Stimulated activated CD4-positive, alpha-beta T cell treated with anti-CD3 and anti-CD28 coated beads, TNF-alpha, amount 100 ng/mL, for 1 hour (primary cell): ENCODE data around the gene GAB1.

Experiments
- DNase-seq, 3 donors: peaks; one replicate each; pipeline ENCODE4 v3.0.0-alpha.2; 2020; ENCODE audit warnings: low read depth in 3 of 3, low spot score in 1 of 3

Gene GAB1

GRCh38 chr4:143481361-143481760 lies 144.7 kb downstream of the GAB1 start:
- DNase-seq, result no peak

- DNase-seq, result no peak
These were observed 146.2 kb downstream of the GAB1 start for GRCh38 chr4:143482840-143483239.

GRCh38 chr4:143486314-143486713 lies 149.6 kb downstream of the GAB1 start:
- no peak for DNase-seq

- no peak for DNase-seq
These were observed 152.0 kb downstream of the GAB1 start for GRCh38 chr4:143488687-143489086.

- no peak for DNase-seq
These were observed 152.4 kb downstream of the GAB1 start for GRCh38 chr4:143489106-143489505.

GRCh38 chr4:143498021-143498420 lies 161.3 kb downstream of the GAB1 start:
- no peak for DNase-seq

- no peak for DNase-seq
These were observed 165.6 kb downstream of the GAB1 start for GRCh38 chr4:143502231-143502630.

GRCh38 chr4:143506031-143506430 lies 169.4 kb downstream of the GAB1 start:
- no peak for DNase-seq

GRCh38 chr4:143511906-143512305 lies 175.2 kb downstream of the GAB1 start:
- DNase-seq, result no peak

GRCh38 chr4:143512978-143513313 lies 176.3 kb downstream of the GAB1 start:
- no peak for DNase-seq

GRCh38 chr4:143513314-143514168 lies 176.9 kb downstream of the GAB1 start, which contains the start of gene SMARCA5:
TSS of gene SMARCA5 (plus strand) at chr4:143513702. CDS start at chr4:143513925, 223 bp downstream.
- peak; percentile 89 to 91 (median 89) for DNase-seq

- no peak for DNase-seq
These were observed 177.5 kb downstream of the GAB1 start for GRCh38 chr4:143514169-143514495.

GRCh38 chr4:143514497-143514896 lies 177.8 kb downstream of the GAB1 start:
- no peak for DNase-seq

GRCh38 chr4:143514901-143515300 lies 178.2 kb downstream of the GAB1 start:
- DNase-seq, result no peak

GRCh38 chr4:143515905-143516304 lies 179.2 kb downstream of the GAB1 start:
- DNase-seq, result no peak

- DNase-seq, result no peak
These were observed 181.1 kb downstream of the GAB1 start for GRCh38 chr4:143517764-143518163.
